Cardiac muscle cell (in vitro differentiated cells and primary cell): Measurements from ENCODE around the gene ITGA2. TPM values are rescaled to one million over a fixed set of nuclear protein-coding genes. Genes with fewer than 3 reads are reported as not detected.

ENCODE experiments used
- DNase-seq, 2 donors: peaks; one replicate each; pipeline versions ENCODE4 v3.0.0 to v3.0.0-alpha.2; 2010 to 2017; ENCODE audit warnings: low read depth in 1 of 2, low spot score in 1 of 2
- H3K27ac ChIP-seq: fragments of 200-600 bp; sonication (generic); 2 replicates; pipeline ENCODE4 v1.5.1; 2016
- H3K27me3 ChIP-seq: fragments of 200-600 bp; sonication (generic); 2 replicates; pipeline ENCODE4 v1.6.0; 2016; ENCODE audit warnings: control low read depth
- H3K36me3 ChIP-seq: fragments of 200-600 bp; sonication (generic); 2 replicates; pipeline ENCODE4 v1.5.1; 2016; ENCODE audit warnings: control low read depth
- H3K4me1 ChIP-seq: fragments of 200-600 bp; sonication (generic); 2 replicates; pipeline ENCODE4 v1.8.1; 2017; ENCODE audit warnings: low read depth, mild to moderate bottlenecking, mixed run types
- H3K4me3 ChIP-seq: fragments of 200-600 bp; sonication (generic); 2 replicates; pipeline ENCODE4 v1.5.1; 2016; ENCODE audit warnings: mild to moderate bottlenecking
- H3K9me3 ChIP-seq: fragments of 200-600 bp; sonication (generic); 2 replicates; pipeline ENCODE4 v1.5.1; 2017; ENCODE audit warnings: low read depth, mild to moderate bottlenecking, control low read depth
- CTCF ChIP-seq: IDR thresholded peaks from 2 replicates; pipeline ENCODE4 v1.5.1; 2012; ENCODE audit warnings: low read depth, mild to moderate bottlenecking, low read length
- polyA plus RNA-seq: library from polyadenylated mRNA; unstranded; fragments of >200 nt; fragmentation: Nextera tagmentation; extraction: Ambion mirVana; gene quantifications from 2 replicates; pipeline ENCODE4 v1.2.1, GENCODE V29; 2016
- total RNA-seq: library from RNA; depleted of rRNA; stranded (reverse); fragments of >200 nt; gene quantifications from 2 replicates; pipeline ENCODE4 v1.2.3, GENCODE V29; 2016

The ITGA2 gene
- total and polyA plus RNA-seq, 2 experiments from 2014 or later: 0.57 to 2.3 TPM

- Histone ChIP-seq H3K36me3 (no peaks in the 10 kb centered on the region), H3K27me3 (no peaks in the 10 kb centered on the region), H3K4me3 (no peak overlapping the region), H3K9me3 (no peaks in the 10 kb centered on the region), H3K4me1 (no peaks in the 10 kb centered on the region), H3K27ac (no peak overlapping the region)
- DNase-seq: no peak
- no peak for TF ChIP-seq CTCF
Measured at GRCh38 chr5:53001541-53001940, 12.4 kb downstream of the ITGA2 start.

- no peaks in the 10 kb centered on the region for H3K9me3 ChIP-seq
- TF ChIP-seq CTCF: no peak
- no peaks in the 10 kb centered on the region for H3K27me3 ChIP-seq
- H3K36me3 ChIP-seq: no peaks in the 10 kb centered on the region
- no peak overlapping the region for H3K27ac ChIP-seq
- no peaks in the 10 kb centered on the region for H3K4me1 ChIP-seq
- H3K4me3 ChIP-seq: no peak overlapping the region
- DNase-seq: no peak
Measured at GRCh38 chr5:53002491-53002890, 13.3 kb downstream of the ITGA2 start.

- no peak overlapping the region for H3K4me3 ChIP-seq
- H3K9me3 ChIP-seq: no peaks in the 10 kb centered on the region
- H3K4me1 ChIP-seq: no peaks in the 10 kb centered on the region
- no peaks in the 10 kb centered on the region for H3K36me3 ChIP-seq
- no peak for DNase-seq
- no peak overlapping the region for H3K27ac ChIP-seq
- no peak for TF ChIP-seq CTCF
- no peaks in the 10 kb centered on the region for H3K27me3 ChIP-seq
Measured at GRCh38 chr5:53003144-53003543, 14.0 kb downstream of the ITGA2 start.

- no peak overlapping the region for H3K27ac ChIP-seq
- no peaks in the 10 kb centered on the region for H3K36me3 ChIP-seq
- H3K4me1 ChIP-seq: no peaks in the 10 kb centered on the region
- H3K9me3 ChIP-seq: no peaks in the 10 kb centered on the region
- H3K27me3 ChIP-seq: no peaks in the 10 kb centered on the region
- TF ChIP-seq CTCF: no peak
- DNase-seq: no peak
- no peak overlapping the region for H3K4me3 ChIP-seq
Measured at GRCh38 chr5:53006911-53007890, 18.0 kb downstream of the ITGA2 start.

- no peak for DNase-seq
- Histone ChIP-seq H3K9me3 (no peaks in the 10 kb centered on the region), H3K4me3 (no peak overlapping the region), H3K36me3 (no peaks in the 10 kb centered on the region), H3K4me1 (no peaks in the 10 kb centered on the region), H3K27ac (no peak overlapping the region), H3K27me3 (no peaks in the 10 kb centered on the region)
- no peak for TF ChIP-seq CTCF
Measured at GRCh38 chr5:53008751-53009150, 19.6 kb downstream of the ITGA2 start.
